Erythroblast (primary cell): ENCODE results near the gene PRKCE.

Source experiments
- GATA1 ChIP-seq: IDR thresholded peaks from 2 replicates; pipeline ENCODE4 v1.6.1; 2011; ENCODE audit warnings: low read depth, mild to moderate bottlenecking, control low read depth, low read length, moderate library complexity
- POLR2A ChIP-seq: IDR thresholded peaks from 2 replicates; pipeline ENCODE4 v1.6.1; 2011; ENCODE audit warnings: mild to moderate bottlenecking, low read length

GRCh38 chr2:46077522-46078107 lies 426.1 kb downstream of the PRKCE start:
- TF ChIP-seq POLR2A (no peak), GATA1 (no peak)
